ENCODE data around the gene HIPK2. TPM values are rescaled to one million over a fixed set of nuclear protein-coding genes. Genes with fewer than 3 reads are reported as not detected.

HIPK2 gene
- total RNA-seq, 2 experiments from 2014 or later: 6.2 to 7.9 TPM

DNA sequence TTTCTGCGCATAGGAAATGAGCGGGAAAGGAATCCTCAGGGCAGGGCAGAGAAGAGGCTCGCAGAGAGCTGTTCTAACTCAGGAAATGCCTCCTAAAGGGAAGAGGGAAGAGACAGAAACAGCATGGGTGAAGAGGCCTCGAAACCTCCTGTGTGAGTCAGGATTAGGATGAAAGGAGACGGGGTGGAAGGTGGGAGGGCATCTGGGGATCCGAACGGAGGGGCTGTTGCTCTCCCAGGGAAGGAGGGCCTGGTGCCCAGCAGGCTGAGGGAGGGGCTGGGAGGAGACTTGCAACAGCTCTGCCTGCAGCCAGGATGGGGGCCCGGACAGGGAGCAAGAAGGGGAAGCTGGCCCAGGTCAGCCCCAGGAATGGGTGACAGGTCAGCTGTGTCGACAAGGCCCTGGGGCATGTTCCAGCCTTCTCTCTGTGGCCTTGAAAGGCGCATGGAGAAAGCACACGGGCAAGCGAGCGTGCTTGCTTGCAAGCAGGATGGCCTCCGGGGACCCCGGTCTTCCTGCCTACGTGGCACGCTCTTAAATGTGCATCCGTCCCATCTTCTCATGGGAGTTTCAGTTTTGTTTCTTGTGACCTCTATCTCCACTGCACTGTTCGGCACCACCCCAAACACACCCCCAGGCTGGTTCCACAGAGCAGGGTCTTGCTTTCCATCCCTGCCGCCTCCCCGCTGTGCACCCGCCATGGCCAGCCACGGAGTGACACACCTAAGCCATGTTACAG is 63.5 kb downstream of the HIPK2 start:
- ChIA-PET POLR2A (no interaction called here), CTCF (ENCODE audit: unreplicated experiment) (no interaction called here)
- no peak for DNase-seq (ENCODE audit: low spot score)
- Histone ChIP-seq H3K79me2 (ENCODE audit: insufficient read depth, low read depth, low read length) (no peaks in the 10 kb centered on the region), H3K9me2 (ENCODE audit: insufficient read depth, low read length) (no peaks in the 10 kb centered on the region), H3K4me2 (ENCODE audit: low read length) (no peak overlapping the region), H3K4me1 (ENCODE audit: insufficient read depth, low read length, poor library complexity, severe bottlenecking) (no peaks in the 10 kb centered on the region), H3K9me3 (ENCODE audit: low read length) (no peaks in the 10 kb centered on the region), H3K27ac (ENCODE audit: low read depth, low read length, poor library complexity, severe bottlenecking) (no peak overlapping the region), H4K20me1 (ENCODE audit: insufficient read depth, low read length) (no peaks in the 10 kb centered on the region), H3K36me3 (ENCODE audit: insufficient read depth, low read length) (no peaks in the 10 kb centered on the region), H3K4me3 (ENCODE audit: low read depth, low read length, poor library complexity, severe bottlenecking) (no peak overlapping the region), H2AFZ (ENCODE audit: low read length) (no peak overlapping the region)
- TF ChIP-seq EZH2phosphoT487 (IDR thresholded peaks at IDR 0.05; ENCODE audit: borderline replicate concordance, low read depth, low read length) (no peak), CTCF (conservative IDR thresholded peaks at IDR 0.05; ENCODE audit: low read length) (no peak)
- intact Hi-C loops (cut with micrococcal nuclease; ENCODE audit: unreplicated experiment): no loop called here
- BruUV-seq (replicated peaks): no TSS peak

DNA sequence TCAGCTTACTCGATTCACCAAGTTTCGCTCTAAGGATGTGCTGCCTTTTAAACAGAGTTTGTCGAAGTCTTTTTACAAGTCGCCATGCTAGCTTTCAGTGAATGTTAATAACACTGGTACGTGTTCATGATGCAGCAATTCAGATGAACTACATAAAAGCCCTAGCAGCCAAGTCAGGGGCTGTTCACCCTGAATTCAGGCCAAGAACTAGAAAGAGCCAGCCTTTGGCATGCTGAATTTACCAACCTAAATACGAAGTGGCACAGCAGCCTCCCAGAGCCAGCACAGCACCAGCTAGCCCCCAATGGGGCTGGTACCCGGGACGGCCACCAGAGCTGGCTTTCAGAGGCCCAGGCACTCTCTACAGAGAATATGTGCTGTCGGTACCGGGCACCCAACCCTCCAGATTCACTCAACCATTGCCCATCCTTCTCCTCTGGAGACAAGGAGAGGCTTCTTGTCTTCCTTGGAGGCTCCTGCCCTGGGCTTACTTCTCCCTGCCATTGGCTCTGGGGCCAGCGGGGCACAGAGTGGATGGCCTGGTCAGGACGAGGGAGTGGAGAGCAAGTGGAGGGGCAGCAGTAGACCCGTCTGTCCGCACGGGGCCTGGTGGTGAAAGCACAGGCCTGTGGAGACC is 64.2 kb downstream of the HIPK2 start:
- TF ChIP-seq CTCF (conservative IDR thresholded peaks at IDR 0.05; ENCODE audit: low read length) (no peak), EZH2phosphoT487 (IDR thresholded peaks at IDR 0.05; ENCODE audit: borderline replicate concordance, low read depth, low read length) (no peak)
- Histone ChIP-seq H3K9me3 (ENCODE audit: low read length) (no peaks in the 10 kb centered on the region), H3K9me2 (ENCODE audit: insufficient read depth, low read length) (no peaks in the 10 kb centered on the region), H3K4me3 (ENCODE audit: low read depth, low read length, poor library complexity, severe bottlenecking) (no peak overlapping the region), H3K36me3 (ENCODE audit: insufficient read depth, low read length) (no peaks in the 10 kb centered on the region), H4K20me1 (ENCODE audit: insufficient read depth, low read length) (no peaks in the 10 kb centered on the region), H2AFZ (ENCODE audit: low read length) (no peak overlapping the region), H3K79me2 (ENCODE audit: insufficient read depth, low read depth, low read length) (no peaks in the 10 kb centered on the region), H3K27ac (ENCODE audit: low read depth, low read length, poor library complexity, severe bottlenecking) (no peak overlapping the region), H3K4me1 (ENCODE audit: insufficient read depth, low read length, poor library complexity, severe bottlenecking) (peaks cover 2% of the 10 kb centered on the region), H3K4me2 (ENCODE audit: low read length) (no peak overlapping the region)
- POLR2A ChIA-PET: interaction anchor here (0.5 kb wide), 1 partner anchor 57 kb away, joined by 5 read pairs; no protein-coding TSS in a partner anchor
- intact Hi-C loops (cut with micrococcal nuclease; ENCODE audit: unreplicated experiment): no loop called here
- CTCF ChIA-PET (ENCODE audit: unreplicated experiment): no interaction called here
- no TSS peak for BruUV-seq (replicated peaks)
- DNase-seq (ENCODE audit: low spot score): no peak

- TF ChIP-seq CTCF (conservative IDR thresholded peaks at IDR 0.05; ENCODE audit: low read length): no peak
- TF ChIP-seq EZH2phosphoT487 (IDR thresholded peaks at IDR 0.05; ENCODE audit: borderline replicate concordance, low read depth, low read length): no peak
- Histone ChIP-seq H3K79me2 (ENCODE audit: insufficient read depth, low read depth, low read length) (no peaks in the 10 kb centered on the region), H3K9me3 (ENCODE audit: low read length) (no peaks in the 10 kb centered on the region), H3K36me3 (ENCODE audit: insufficient read depth, low read length) (no peaks in the 10 kb centered on the region), H3K4me2 (ENCODE audit: low read length) (no peak overlapping the region), H2AFZ (ENCODE audit: low read length) (no peak overlapping the region), H3K9me2 (ENCODE audit: insufficient read depth, low read length) (no peaks in the 10 kb centered on the region), H3K4me3 (ENCODE audit: low read depth, low read length, poor library complexity, severe bottlenecking) (no peak overlapping the region), H3K27ac (ENCODE audit: low read depth, low read length, poor library complexity, severe bottlenecking) (no peak overlapping the region), H3K4me1 (ENCODE audit: insufficient read depth, low read length, poor library complexity, severe bottlenecking) (peaks cover 8% of the 10 kb centered on the region), H4K20me1 (ENCODE audit: insufficient read depth, low read length) (no peaks in the 10 kb centered on the region)
- POLR2A ChIA-PET: interaction anchor here (0.5 kb wide), 1 partner anchor 56 kb away, joined by 5 read pairs; no protein-coding TSS in a partner anchor
- intact Hi-C loops (cut with micrococcal nuclease; ENCODE audit: unreplicated experiment): no loop called here
- no peak for DNase-seq (ENCODE audit: low spot score)
- CTCF ChIA-PET (ENCODE audit: unreplicated experiment): no interaction called here
- no TSS peak for BruUV-seq (replicated peaks)
Observed at GRCh38 chr7:139713061-139713460, 64.7 kb downstream of the HIPK2 start.
